ENCODE data around the gene OXGR1.

The OXGR1 gene

DNA sequence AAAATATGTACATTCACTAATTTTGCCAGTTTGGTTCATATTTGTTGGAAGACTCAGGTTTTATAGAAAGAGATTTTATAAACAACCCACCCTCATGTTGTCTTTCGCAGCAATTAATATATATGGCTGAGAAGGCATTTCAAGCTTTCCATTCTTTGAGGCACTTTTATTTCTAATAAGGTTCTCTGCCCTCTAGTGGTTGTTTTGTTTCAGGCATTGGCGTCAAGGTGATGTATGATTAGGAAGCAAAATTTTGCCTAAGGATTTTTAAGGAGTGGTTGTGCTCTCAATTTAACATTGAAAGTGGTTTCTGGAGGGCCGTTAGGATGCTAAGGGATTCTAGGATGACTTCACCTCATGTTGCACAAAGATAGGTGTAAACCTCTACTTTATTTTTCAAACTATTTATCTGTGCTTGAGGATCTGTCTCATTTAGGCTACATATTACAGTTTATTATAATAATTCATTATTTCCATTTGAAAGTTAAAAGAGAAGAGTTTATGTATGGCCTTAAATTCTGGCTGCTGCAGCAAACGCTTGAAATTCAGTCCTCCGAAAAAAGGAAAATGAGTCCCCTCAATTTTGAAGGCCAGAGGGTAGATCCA, 35.9 kb downstream of the OXGR1 start:
- DNase-seq, result no peak

DNA sequence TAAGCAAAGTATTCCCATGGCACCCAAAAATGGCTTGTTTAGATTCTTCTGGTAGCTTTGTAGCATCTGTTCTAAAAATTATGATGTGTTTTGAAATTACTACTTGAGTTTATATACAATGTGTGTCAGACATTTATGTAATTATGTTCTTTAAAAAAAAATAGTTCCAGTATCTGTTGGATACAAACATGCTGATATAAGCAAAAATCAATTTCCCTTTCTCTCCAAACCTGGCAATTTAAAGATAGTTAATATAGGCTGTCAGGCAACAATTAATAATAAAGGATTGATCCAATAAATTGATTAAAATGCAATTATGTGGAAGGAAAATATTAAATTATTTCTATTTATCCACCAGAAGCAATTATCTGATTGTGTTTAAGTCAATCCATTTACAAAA, 41.7 kb downstream of the OXGR1 start:
- DNase-seq, result no peak

- DNase-seq, result no peak
Measured at GRCh38 chr13:96948127-96948526, 46.1 kb downstream of the OXGR1 start.

DNA sequence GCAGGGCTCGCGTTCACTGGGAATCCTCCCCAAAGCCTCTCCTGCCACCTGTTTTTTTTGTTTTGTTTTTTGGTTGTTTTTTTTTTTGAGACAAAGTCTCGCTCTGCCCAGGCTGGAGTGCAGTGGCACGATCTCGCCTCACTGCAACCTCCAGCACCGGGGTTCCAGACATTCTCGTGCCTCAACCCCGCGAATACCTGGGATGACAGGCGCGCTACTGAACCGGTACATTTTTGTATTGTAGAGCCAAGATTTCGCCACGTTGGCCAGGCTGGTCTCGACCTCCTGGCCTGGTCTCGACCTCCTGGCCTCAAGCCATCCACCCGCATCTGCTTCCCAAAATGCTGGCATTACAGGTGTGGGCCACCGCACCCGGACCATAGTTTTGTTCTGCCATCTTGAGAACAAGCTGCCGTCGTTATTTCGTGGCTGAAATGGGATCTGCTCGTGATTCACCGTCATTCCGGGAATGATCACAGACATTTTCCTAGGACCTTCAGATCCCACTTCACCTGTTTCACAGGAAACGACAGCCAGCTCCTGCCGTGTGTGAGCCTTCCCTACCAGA, 46.8 kb downstream of the OXGR1 start:
- DNase-seq, result no peak

GRCh38 chr13:96946709-96947311, 47.5 kb downstream of the OXGR1 start:
- DNase-seq, result no peak

DNA sequence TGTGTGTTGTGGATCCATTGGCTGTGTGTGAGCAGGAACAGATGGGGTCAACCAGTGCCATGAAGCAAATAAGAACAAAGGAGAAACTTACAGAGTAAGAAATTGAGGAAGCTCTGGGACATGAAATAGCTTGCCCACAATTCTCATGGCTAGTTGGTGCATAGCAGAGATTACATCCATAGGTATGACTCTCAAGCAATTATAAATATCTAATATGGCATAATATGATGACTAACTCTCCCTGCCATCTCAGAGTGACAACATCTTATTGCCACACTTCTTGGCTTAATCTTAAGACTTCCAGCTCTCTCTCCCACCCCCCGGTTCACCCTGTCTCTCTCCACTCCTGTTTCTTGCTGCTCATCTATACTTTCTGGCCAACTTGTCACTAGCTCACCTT, 53.3 kb downstream of the OXGR1 start:
- DNase-seq, result no peak

GRCh38 chr13:96935901-96936300, 58.4 kb downstream of the OXGR1 start:
- no peak for DNase-seq
